ENCODE results near the gene SMO.

The SMO gene

GRCh38 chr7:129208667-129209066 is 20.2 kb downstream of the SMO start:
- TF ChIP-seq POLR2AphosphoS5 (IDR thresholded peaks at IDR 0.05; ENCODE audit: low read depth, low read length) = no peak
- TF ChIP-seq REST (IDR thresholded peaks at IDR 0.05; ENCODE audit: insufficient read depth in 1 of 2, low read depth in 2 of 2, low read length in 2 of 2) = no peak
- no peak for TF ChIP-seq FOXP2 (optimal IDR thresholded peaks at IDR 0.05; ENCODE audit: borderline replicate concordance, extremely low read depth, extremely low read length, insufficient read depth)
- no peak for TF ChIP-seq SIN3A (IDR thresholded peaks at IDR 0.05; ENCODE audit: borderline replicate concordance, insufficient read depth, low read length)
- no peak for TF ChIP-seq TAF1 (IDR thresholded peaks at IDR 0.05; ENCODE audit: borderline replicate concordance, insufficient read depth, low read length)

- TF ChIP-seq POLR2AphosphoS5 (IDR thresholded peaks at IDR 0.05; ENCODE audit: low read depth, low read length) (no peak), REST (IDR thresholded peaks at IDR 0.05; ENCODE audit: insufficient read depth in 1 of 2, low read depth in 2 of 2, low read length in 2 of 2) (no peak), FOXP2 (optimal IDR thresholded peaks at IDR 0.05; ENCODE audit: borderline replicate concordance, extremely low read depth, extremely low read length, insufficient read depth) (no peak)
Observed at GRCh38 chr7:129209067-129209926, 20.9 kb downstream of the SMO start.

- TF ChIP-seq TAF1 (IDR thresholded peaks at IDR 0.05; ENCODE audit: borderline replicate concordance, insufficient read depth, low read length) (no peak), REST (IDR thresholded peaks at IDR 0.05; ENCODE audit: insufficient read depth in 1 of 2, low read depth in 2 of 2, low read length in 2 of 2) (no peak), FOXP2 (optimal IDR thresholded peaks at IDR 0.05; ENCODE audit: borderline replicate concordance, extremely low read depth, extremely low read length, insufficient read depth) (no peak), POLR2AphosphoS5 (IDR thresholded peaks at IDR 0.05; ENCODE audit: low read depth, low read length) (no peak), SIN3A (IDR thresholded peaks at IDR 0.05; ENCODE audit: borderline replicate concordance, insufficient read depth, low read length) (no peak)
Observed at GRCh38 chr7:129210256-129210988, 22.0 kb downstream of the SMO start.

- TF ChIP-seq REST (IDR thresholded peaks at IDR 0.05; ENCODE audit: insufficient read depth in 1 of 2, low read depth in 2 of 2, low read length in 2 of 2) (no peak), FOXP2 (optimal IDR thresholded peaks at IDR 0.05; ENCODE audit: borderline replicate concordance, extremely low read depth, extremely low read length, insufficient read depth) (no peak)
Observed at GRCh38 chr7:129210989-129211312, 22.5 kb downstream of the SMO start.

Measured in PFSK-1 (cell line).